HTERT RPE-1 (cell line): ENCODE measurements around the gene CEMIP.

Experiments used
- in situ Hi-C: fragments of 300-500 bp; cut with MboI; formaldehyde crosslinking; loops from 4 replicates; pipeline ENCODE4 v1.14.3; 2020; ENCODE audit warnings: low sequenced_read_pairs

CEMIP gene

DNA sequence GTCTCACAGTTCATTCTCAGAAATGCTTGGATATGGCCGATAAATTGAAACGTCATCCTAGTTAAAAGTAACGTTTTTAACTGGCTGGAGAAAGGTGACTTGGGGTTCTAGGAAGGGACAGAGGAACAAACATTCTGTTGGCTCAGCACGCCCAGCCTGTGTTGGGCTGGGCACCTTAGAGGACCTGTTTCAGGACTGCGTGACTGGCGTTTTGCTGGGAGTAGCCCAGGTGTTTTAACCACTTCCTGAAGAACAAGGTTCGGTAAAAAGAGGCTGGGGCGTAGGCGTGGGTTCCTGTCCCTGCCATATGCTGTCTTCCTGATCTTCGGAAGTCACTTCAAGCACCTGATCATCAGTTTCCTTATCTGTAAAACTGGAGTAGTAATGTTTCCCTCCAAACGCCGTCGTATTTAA, 220.5 kb downstream of the CEMIP start:
- in situ Hi-C loops: no loop called here

- in situ Hi-C loops: no loop called here
Observed at GRCh38 chr15:81000144-81000623, 221.0 kb downstream of the CEMIP start.

DNA sequence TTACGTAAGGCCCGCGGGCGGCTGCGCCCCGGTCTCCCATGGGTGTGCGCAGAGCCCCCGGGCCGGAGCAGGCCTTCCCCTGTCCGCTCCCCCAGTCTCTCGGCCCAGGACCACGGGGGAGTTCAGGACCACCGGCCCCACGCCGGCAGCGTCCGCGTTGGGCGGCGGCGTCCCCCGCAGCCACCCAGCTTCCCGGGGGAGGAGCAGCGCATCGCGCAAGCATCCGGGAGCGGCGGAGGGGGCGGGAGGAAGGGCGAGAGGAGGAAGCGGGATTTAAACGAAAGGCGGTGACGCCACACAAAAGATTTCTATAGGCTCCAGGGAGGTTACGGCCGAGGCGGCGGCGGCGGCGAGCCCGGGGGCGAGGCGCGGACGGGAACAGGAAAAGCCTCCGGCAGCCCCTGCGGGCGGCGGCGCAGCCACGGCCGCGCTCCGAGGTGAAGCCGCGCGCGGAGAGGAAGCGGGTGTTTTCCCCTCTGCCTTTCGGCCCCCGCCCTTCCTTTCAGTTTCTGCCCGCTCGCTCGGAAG, 221.5 kb downstream of the CEMIP start, which contains the start of gene TLNRD1:
TLNRD1 (plus strand) TSS at position 300 of the 528 bp plus-strand sequence. CDS start 1,349 bp downstream, outside the sequence.
- in situ Hi-C loops: no loop called here
